OCI-LY3 (cell line): ENCODE data around the gene FN1.

Experiments
- CTCF ChIP-seq: fragments of 200-600, 300-600 bp; sonication (generic); IDR thresholded peaks from 2 replicates; pipeline ENCODE4 v1.5.1; 2014; ENCODE audit warnings: antibody characterized with exemption, low read length, low read depth
- EZH2phosphoT487 ChIP-seq: fragments of 200-600 bp; shearing (Covaris generic); IDR thresholded peaks from 2 replicates; pipeline ENCODE4 v1.6.1; 2018; ENCODE audit warnings: antibody characterized with exemption, mixed run types, low read depth

- TF ChIP-seq CTCF: no peak
- TF ChIP-seq EZH2phosphoT487: no peak
These were observed 5.9 kb upstream of the FN1 start for GRCh38 chr2:215441560-215442400.
